ENCODE measurements around the gene IQCB1. TPM values are rescaled to one million over a fixed set of nuclear protein-coding genes. Genes with fewer than 3 reads are reported as not detected.

IQCB1 gene
- total RNA-seq, 1 experiment from 2014 or later: 20.1 TPM

DNA sequence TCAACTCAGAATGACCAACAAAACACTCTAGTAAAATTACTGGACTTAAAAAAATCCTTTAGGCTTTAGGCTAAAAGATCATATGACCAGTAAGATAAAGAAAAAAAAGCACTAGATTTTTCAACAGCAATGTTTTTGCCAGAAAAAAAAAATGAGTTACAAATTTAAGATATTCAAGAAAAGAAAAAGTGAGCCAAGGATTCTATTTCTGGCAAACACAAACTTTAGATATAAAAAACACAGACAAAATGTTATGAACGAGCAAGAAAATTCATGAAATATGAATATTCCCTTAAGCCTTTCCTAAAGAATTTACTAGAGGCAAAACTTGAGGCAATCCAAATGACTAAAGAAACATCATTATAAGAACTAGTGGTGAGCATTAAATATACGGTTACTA, 94.0 kb downstream of the IQCB1 start:
- intact Hi-C loops (cut with micrococcal nuclease; ENCODE audit: unreplicated experiment): no loop called here
- ChIA-PET POLR2A (no interaction called here), CTCF (no interaction called here)
- Histone ChIP-seq H3K4me3 (ENCODE audit: low read depth in 2 of 2, low read length in 2 of 2) (no peak overlapping the region), H3K27me3 (ENCODE audit: control insufficient read depth, insufficient read depth, low read length) (no peaks in the 10 kb centered on the region), H3K27ac (ENCODE audit: low read length) (no peak overlapping the region), H3K36me3 (ENCODE audit: control insufficient read depth, insufficient read depth, low read length) (no peaks in the 10 kb centered on the region), H3K4me1 (ENCODE audit: control insufficient read depth, insufficient read depth, low read length) (no peaks in the 10 kb centered on the region), H3K9me3 (ENCODE audit: control insufficient read depth, insufficient read depth, low read depth, low read length) (no peaks in the 10 kb centered on the region)
- no TSS peak for BruUV-seq (replicated peaks)
- TF ChIP-seq TCF7L2 (IDR thresholded peaks at IDR 0.05; ENCODE audit: low read depth, low read length) (no peak), SIN3A (IDR thresholded peaks at IDR 0.05; ENCODE audit: borderline replicate concordance, insufficient read depth, low read depth, low read length) (no peak), POLR2AphosphoS5 (IDR thresholded peaks at IDR 0.05; ENCODE audit: low read depth, low read length) (no peak)
- TF ChIP-seq, protein P1, sequence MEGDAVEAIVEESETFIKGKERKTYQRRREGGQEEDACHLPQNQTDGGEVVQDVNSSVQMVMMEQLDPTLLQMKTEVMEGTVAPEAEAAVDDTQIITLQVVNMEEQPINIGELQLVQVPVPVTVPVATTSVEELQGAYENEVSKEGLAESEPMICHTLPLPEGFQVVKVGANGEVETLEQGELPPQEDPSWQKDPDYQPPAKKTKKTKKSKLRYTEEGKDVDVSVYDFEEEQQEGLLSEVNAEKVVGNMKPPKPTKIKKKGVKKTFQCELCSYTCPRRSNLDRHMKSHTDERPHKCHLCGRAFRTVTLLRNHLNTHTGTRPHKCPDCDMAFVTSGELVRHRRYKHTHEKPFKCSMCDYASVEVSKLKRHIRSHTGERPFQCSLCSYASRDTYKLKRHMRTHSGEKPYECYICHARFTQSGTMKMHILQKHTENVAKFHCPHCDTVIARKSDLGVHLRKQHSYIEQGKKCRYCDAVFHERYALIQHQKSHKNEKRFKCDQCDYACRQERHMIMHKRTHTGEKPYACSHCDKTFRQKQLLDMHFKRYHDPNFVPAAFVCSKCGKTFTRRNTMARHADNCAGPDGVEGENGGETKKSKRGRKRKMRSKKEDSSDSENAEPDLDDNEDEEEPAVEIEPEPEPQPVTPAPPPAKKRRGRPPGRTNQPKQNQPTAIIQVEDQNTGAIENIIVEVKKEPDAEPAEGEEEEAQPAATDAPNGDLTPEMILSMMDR (IDR thresholded peaks at IDR 0.05): no peak
- TF ChIP-seq, protein P2, sequence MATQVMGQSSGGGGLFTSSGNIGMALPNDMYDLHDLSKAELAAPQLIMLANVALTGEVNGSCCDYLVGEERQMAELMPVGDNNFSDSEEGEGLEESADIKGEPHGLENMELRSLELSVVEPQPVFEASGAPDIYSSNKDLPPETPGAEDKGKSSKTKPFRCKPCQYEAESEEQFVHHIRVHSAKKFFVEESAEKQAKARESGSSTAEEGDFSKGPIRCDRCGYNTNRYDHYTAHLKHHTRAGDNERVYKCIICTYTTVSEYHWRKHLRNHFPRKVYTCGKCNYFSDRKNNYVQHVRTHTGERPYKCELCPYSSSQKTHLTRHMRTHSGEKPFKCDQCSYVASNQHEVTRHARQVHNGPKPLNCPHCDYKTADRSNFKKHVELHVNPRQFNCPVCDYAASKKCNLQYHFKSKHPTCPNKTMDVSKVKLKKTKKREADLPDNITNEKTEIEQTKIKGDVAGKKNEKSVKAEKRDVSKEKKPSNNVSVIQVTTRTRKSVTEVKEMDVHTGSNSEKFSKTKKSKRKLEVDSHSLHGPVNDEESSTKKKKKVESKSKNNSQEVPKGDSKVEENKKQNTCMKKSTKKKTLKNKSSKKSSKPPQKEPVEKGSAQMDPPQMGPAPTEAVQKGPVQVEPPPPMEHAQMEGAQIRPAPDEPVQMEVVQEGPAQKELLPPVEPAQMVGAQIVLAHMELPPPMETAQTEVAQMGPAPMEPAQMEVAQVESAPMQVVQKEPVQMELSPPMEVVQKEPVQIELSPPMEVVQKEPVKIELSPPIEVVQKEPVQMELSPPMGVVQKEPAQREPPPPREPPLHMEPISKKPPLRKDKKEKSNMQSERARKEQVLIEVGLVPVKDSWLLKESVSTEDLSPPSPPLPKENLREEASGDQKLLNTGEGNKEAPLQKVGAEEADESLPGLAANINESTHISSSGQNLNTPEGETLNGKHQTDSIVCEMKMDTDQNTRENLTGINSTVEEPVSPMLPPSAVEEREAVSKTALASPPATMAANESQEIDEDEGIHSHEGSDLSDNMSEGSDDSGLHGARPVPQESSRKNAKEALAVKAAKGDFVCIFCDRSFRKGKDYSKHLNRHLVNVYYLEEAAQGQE (IDR thresholded peaks at IDR 0.05; ENCODE audit: insufficient read depth in 1 of 2, low read depth in 2 of 2, low read length in 1 of 2): no peak
- ATAC-seq (no peak), DNase-seq (ENCODE audit: low read depth, low spot score) (no peak)
- in situ Hi-C loops (cut with HindIII; ENCODE audit: low pct_unique_long_range_greater_than_20kb, low sequenced_read_pairs): no loop called here

DNA sequence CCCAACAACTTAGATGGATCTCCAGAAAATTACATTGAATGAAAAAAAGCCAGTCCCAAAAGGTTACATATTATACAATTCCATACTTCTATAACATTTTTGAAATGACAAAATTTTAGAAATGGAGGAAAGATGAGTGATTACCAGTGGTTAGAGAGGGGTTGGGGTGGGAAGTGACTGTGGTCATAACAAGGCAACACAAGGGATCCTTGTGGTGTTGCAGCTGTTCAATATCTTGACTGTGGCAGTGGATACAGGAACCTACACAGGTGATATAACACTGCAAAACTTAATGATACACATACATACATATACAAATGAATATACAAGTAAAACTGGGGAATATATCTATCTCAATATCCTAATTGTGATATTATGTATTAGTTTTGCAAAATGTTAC, 95.0 kb downstream of the IQCB1 start:
- Histone ChIP-seq H3K4me3 (ENCODE audit: low read depth in 2 of 2, low read length in 2 of 2) (no peak overlapping the region), H3K36me3 (ENCODE audit: control insufficient read depth, insufficient read depth, low read length) (no peaks in the 10 kb centered on the region), H3K27ac (ENCODE audit: low read length) (no peak overlapping the region), H3K9me3 (ENCODE audit: control insufficient read depth, insufficient read depth, low read depth, low read length) (no peaks in the 10 kb centered on the region), H3K27me3 (ENCODE audit: control insufficient read depth, insufficient read depth, low read length) (no peaks in the 10 kb centered on the region), H3K4me1 (ENCODE audit: control insufficient read depth, insufficient read depth, low read length) (no peaks in the 10 kb centered on the region)
- intact Hi-C loops (cut with micrococcal nuclease; ENCODE audit: unreplicated experiment): no loop called here
- ChIA-PET POLR2A (no interaction called here), CTCF (no interaction called here)
- BruUV-seq (replicated peaks): no TSS peak
- TF ChIP-seq, protein P1 (IDR thresholded peaks at IDR 0.05): no peak
- TF ChIP-seq TCF7L2 (IDR thresholded peaks at IDR 0.05; ENCODE audit: low read depth, low read length) (no peak), SIN3A (IDR thresholded peaks at IDR 0.05; ENCODE audit: borderline replicate concordance, insufficient read depth, low read depth, low read length) (no peak), POLR2AphosphoS5 (IDR thresholded peaks at IDR 0.05; ENCODE audit: low read depth, low read length) (no peak)
- TF ChIP-seq, protein P2 (IDR thresholded peaks at IDR 0.05; ENCODE audit: insufficient read depth in 1 of 2, low read depth in 2 of 2, low read length in 1 of 2): no peak
- ATAC-seq (no peak), DNase-seq (ENCODE audit: low read depth, low spot score) (no peak)
- in situ Hi-C loops (cut with HindIII; ENCODE audit: low pct_unique_long_range_greater_than_20kb, low sequenced_read_pairs): no loop called here
